Measurements from ENCODE around the gene IQUB.
A peak's percentile ranks its signal among the peaks of the same experiment; 100 is the strongest.

The IQUB gene

DNA sequence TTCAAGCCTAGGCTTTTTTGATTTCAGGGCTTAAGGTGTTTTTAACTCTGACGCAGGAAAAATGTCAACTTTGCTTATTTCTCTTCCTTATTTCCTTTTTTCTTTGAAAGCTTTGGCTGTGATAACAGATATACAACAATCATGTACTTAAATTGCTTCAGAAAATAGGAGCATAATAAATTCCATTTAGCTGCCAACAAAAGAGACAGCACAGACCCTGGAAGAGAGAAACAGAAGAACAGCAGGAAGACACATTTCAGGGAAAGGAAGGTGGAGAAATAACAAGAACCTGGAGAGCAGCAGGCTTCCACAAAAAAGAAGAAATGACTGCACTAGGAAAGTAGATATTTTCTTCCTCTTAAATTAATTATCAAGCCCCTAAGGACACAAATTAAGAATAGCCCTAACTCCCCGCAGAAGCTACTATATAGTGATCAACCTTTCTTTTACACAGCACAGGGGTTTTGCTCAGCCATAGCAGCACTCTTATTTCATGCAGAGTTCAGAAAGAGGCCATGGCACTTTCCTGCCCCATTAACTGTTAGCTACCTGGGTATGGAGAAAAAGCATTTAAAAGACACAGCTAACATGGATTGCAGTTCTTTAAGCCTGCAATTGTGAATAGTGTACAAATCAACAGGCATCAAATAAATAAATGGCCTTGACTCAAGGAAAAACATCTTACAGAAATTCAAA is 61.5 kb downstream of the IQUB start:
- no peaks in the 10 kb centered on the region for H3K27me3 ChIP-seq (replicated peaks)
- H3K36me3 ChIP-seq (replicated peaks): no peaks in the 10 kb centered on the region
- no peak for DNase-seq
- H3K27ac ChIP-seq: no peak overlapping the region
- TF ChIP-seq, protein P1, sequence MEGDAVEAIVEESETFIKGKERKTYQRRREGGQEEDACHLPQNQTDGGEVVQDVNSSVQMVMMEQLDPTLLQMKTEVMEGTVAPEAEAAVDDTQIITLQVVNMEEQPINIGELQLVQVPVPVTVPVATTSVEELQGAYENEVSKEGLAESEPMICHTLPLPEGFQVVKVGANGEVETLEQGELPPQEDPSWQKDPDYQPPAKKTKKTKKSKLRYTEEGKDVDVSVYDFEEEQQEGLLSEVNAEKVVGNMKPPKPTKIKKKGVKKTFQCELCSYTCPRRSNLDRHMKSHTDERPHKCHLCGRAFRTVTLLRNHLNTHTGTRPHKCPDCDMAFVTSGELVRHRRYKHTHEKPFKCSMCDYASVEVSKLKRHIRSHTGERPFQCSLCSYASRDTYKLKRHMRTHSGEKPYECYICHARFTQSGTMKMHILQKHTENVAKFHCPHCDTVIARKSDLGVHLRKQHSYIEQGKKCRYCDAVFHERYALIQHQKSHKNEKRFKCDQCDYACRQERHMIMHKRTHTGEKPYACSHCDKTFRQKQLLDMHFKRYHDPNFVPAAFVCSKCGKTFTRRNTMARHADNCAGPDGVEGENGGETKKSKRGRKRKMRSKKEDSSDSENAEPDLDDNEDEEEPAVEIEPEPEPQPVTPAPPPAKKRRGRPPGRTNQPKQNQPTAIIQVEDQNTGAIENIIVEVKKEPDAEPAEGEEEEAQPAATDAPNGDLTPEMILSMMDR (IDR thresholded peaks at IDR 0.05; ENCODE audit: low read depth, low read length, missing control alignments): no peak
- H3K4me3 ChIP-seq (ENCODE audit: low read depth, low read length): no peak overlapping the region
- in situ Hi-C loops (cut with HindIII; ENCODE audit: low pct_ligation_motif_present, low sequenced_read_pairs): no loop called here

DNA sequence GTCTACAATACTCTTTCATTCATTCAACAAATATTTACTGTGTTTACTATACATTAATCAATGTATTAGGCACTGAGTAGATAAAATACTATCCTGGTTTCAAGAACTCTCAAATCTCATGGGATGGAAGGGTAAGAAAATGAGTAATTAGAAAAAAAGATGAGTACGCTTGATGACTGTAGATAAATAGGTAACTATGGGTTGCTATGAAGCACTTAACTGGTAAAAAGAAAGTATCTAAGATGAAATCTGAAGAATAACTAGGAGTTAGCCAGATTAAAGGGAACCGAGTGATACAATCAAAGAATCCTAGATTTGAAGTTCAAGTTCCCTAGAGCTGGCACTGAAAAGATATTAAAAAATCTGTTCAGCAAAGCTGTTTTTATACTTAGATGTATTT is 62.1 kb downstream of the IQUB start:
- DNase-seq: no peak
- TF ChIP-seq, protein P1 (IDR thresholded peaks at IDR 0.05; ENCODE audit: low read depth, low read length, missing control alignments): no peak
- no peak overlapping the region for H3K27ac ChIP-seq
- in situ Hi-C loops (cut with HindIII; ENCODE audit: low pct_ligation_motif_present, low sequenced_read_pairs): no loop called here
- H3K27me3 ChIP-seq (replicated peaks): no peaks in the 10 kb centered on the region
- H3K36me3 ChIP-seq (replicated peaks): no peaks in the 10 kb centered on the region
- no peak overlapping the region for H3K4me3 ChIP-seq (ENCODE audit: low read depth, low read length)

DNA sequence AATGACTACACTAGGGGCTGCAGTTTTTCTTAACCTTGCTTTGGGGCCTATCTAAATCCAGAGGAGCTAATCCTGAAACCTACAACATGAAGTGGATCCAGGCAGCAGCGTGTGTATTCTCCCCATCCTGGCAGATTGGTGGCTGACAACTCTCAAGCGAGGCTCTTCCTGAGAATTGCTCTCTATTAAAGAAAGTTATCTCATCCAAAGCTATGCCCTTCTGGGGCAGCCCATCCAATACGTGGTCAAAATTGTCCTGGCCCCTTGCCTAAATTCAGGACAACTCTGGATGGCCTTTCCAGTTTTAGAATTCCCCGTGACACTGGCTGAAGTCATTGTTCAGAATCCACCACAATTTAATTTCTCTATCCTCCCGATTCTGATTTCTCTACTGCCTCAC is 66.1 kb downstream of the IQUB start:
- Histone ChIP-seq H3K27me3 (replicated peaks) (no peaks in the 10 kb centered on the region), H3K4me3 (ENCODE audit: low read depth, low read length) (no peak overlapping the region), H3K27ac (no peak overlapping the region), H3K36me3 (replicated peaks) (no peaks in the 10 kb centered on the region)
- in situ Hi-C loops (cut with HindIII; ENCODE audit: low pct_ligation_motif_present, low sequenced_read_pairs): no loop called here
- TF ChIP-seq, protein P1 (IDR thresholded peaks at IDR 0.05; ENCODE audit: low read depth, low read length, missing control alignments): no peak
- DNase-seq: no peak

DNA sequence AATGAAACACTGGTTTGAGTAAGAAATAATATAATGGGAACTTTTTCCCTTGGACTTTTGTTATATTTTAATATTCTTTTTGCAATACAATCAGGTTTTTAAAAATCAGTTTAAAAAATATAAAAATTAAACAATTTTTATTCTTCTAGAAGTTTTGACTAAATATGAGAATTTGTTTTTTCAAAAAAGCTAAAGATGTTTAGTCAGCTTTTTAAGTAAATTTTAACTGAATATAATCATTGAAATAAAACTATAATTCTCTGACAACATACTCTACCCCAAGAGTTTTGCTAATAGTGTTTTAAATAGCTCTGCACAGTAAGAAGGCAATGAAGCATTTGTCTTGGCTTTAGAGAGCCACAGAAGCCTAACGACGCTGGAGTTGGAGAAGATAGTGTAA is 70.5 kb downstream of the IQUB start:
- in situ Hi-C loops (cut with HindIII; ENCODE audit: low pct_ligation_motif_present, low sequenced_read_pairs): no loop called here
- no peak for DNase-seq
- TF ChIP-seq, protein P1 (IDR thresholded peaks at IDR 0.05; ENCODE audit: low read depth, low read length, missing control alignments): no peak
- H3K27me3 ChIP-seq (replicated peaks): no peaks in the 10 kb centered on the region
- H3K36me3 ChIP-seq (replicated peaks): no peaks in the 10 kb centered on the region
- H3K27ac ChIP-seq: no peak overlapping the region
- no peak overlapping the region for H3K4me3 ChIP-seq (ENCODE audit: low read depth, low read length)

GRCh38 chr7:123460616-123461015 is 73.8 kb downstream of the IQUB start:
- Histone ChIP-seq H3K27me3 (replicated peaks) (no peaks in the 10 kb centered on the region), H3K36me3 (replicated peaks) (no peaks in the 10 kb centered on the region), H3K27ac (no peak overlapping the region), H3K4me3 (ENCODE audit: low read depth, low read length) (no peak overlapping the region)
- peak; percentile 94 for DNase-seq
- in situ Hi-C loops (cut with HindIII; ENCODE audit: low pct_ligation_motif_present, low sequenced_read_pairs): no loop called here
- TF ChIP-seq, protein P1 (IDR thresholded peaks at IDR 0.05; ENCODE audit: low read depth, low read length, missing control alignments): no peak

- no peak for DNase-seq
- in situ Hi-C loops (cut with HindIII; ENCODE audit: low pct_ligation_motif_present, low sequenced_read_pairs): no loop called here
- Histone ChIP-seq H3K27me3 (replicated peaks) (no peaks in the 10 kb centered on the region), H3K27ac (no peak overlapping the region), H3K36me3 (replicated peaks) (no peaks in the 10 kb centered on the region), H3K4me3 (ENCODE audit: low read depth, low read length) (no peak overlapping the region)
- TF ChIP-seq, protein P1 (IDR thresholded peaks at IDR 0.05; ENCODE audit: low read depth, low read length, missing control alignments): no peak
These were observed 78.4 kb downstream of the IQUB start for GRCh38 chr7:123455965-123456470.

Measured in brain microvascular endothelial cell (primary cell).